ENCODE measurements around the gene SNORC. TPM values are rescaled to one million over a fixed set of nuclear protein-coding genes. Genes with fewer than 3 reads are reported as not detected.

SNORC gene
- total and polyA plus RNA-seq, 5 donors from 2014 or later: 0.10 to 1.3 (median 0.15) TPM; not detected in 2

DNA sequence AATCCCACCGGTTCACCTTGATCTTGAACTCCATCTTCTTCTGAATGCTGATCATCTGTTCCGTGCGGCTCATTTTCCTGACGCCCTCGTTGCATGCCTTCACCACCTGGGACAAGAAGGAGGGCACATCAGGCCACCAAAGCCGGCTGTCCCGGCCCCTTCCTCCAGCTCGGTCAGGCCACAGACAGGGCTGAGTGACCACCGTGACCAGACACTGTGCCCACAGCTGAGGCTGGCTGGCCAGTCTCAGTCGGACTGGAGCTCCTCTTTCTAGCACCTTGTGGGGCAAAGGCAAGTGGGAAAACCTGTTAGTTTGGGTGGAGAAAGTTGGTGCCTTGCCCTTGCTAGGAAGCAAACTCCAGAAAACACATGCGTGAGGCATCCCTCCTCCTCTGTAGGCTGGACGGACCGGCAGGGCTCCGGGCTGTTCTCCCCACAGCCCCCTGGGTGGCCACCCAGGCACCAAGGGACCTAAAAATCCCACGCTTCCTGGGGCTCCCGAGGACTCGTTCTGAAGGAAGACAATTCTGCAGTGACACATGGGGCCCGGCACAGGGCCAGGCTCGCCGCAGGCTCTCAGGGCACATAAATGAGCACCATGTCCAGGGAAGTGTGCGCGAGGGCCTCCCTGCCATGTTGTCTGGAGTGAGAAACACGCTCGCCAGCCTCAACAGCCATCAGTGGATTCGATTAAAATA is 15.3 kb downstream of the SNORC start:
- Histone ChIP-seq H3K9me3 (ENCODE audit: control insufficient read depth in 2 of 2, low read length in 2 of 2) (no peaks in the 10 kb centered on the region), H3K4me1 (ENCODE audit: control insufficient read depth, insufficient read depth, low read length, poor library complexity, severe bottlenecking) (no peaks in the 10 kb centered on the region), H3K36me3 (ENCODE audit: control insufficient read depth, insufficient read depth, low read length) (no peaks in the 10 kb centered on the region), H3K27ac (ENCODE audit: insufficient read depth, low read length, poor library complexity, severe bottlenecking) (no peak overlapping the region), H3K4me3 (ENCODE audit: low read depth, low read length) (no peak overlapping the region), H3K27me3 (ENCODE audit: control insufficient read depth, insufficient read depth, low read length) (no peaks in the 10 kb centered on the region)
- H3K4me3 Mint-ChIP-seq: no peak overlapping the region
- DNase-seq: no peak
- H3K9me3 Mint-ChIP-seq: no peaks in the 10 kb centered on the region
- H3K36me3 Mint-ChIP-seq: no peaks in the 10 kb centered on the region
- ATAC-seq (ENCODE audit: low read depth in 2 of 2): no peak
- no peaks in the 10 kb centered on the region for H3K4me1 Mint-ChIP-seq
- no peak overlapping the region for H3K27ac Mint-ChIP-seq
- peaks cover 2% of the 10 kb centered on the region for H3K27me3 Mint-ChIP-seq

DNA sequence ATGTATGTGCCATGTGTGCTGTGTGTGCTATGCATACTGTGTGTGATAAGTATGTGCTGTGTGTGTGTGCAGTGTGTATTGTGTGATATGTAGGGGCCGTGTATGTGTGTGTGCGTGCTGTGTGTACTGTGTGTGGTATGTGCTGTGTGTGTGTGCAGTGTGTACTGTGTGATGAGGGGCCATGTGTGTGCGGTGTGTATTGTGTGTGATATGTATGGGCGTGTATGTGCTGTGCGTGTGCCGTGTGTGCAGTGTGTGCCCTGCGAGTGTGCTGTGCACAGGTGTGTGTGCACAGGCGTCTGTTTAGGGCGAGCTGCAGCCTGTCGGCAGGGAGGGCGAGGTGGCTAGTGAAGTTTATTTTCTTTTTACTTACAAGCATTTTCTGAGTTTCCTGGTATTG is 16.1 kb downstream of the SNORC start:
- no peak overlapping the region for H3K27ac Mint-ChIP-seq
- Histone ChIP-seq H3K27me3 (ENCODE audit: control insufficient read depth, insufficient read depth, low read length) (no peaks in the 10 kb centered on the region), H3K4me1 (ENCODE audit: control insufficient read depth, insufficient read depth, low read length, poor library complexity, severe bottlenecking) (no peaks in the 10 kb centered on the region), H3K36me3 (ENCODE audit: control insufficient read depth, insufficient read depth, low read length) (no peaks in the 10 kb centered on the region), H3K4me3 (ENCODE audit: low read depth, low read length) (no peak overlapping the region), H3K27ac (ENCODE audit: insufficient read depth, low read length, poor library complexity, severe bottlenecking) (no peak overlapping the region), H3K9me3 (ENCODE audit: control insufficient read depth in 2 of 2, low read length in 2 of 2) (no peaks in the 10 kb centered on the region)
- H3K4me1 Mint-ChIP-seq: no peaks in the 10 kb centered on the region
- H3K36me3 Mint-ChIP-seq: no peaks in the 10 kb centered on the region
- no peak overlapping the region for H3K4me3 Mint-ChIP-seq
- peaks cover 0 to 1% (median 0%) of the 10 kb centered on the region in 7 donors for H3K9me3 Mint-ChIP-seq
- DNase-seq (no peak), ATAC-seq (ENCODE audit: low read depth in 2 of 2) (no peak)
- no peaks in the 10 kb centered on the region for H3K27me3 Mint-ChIP-seq

DNA sequence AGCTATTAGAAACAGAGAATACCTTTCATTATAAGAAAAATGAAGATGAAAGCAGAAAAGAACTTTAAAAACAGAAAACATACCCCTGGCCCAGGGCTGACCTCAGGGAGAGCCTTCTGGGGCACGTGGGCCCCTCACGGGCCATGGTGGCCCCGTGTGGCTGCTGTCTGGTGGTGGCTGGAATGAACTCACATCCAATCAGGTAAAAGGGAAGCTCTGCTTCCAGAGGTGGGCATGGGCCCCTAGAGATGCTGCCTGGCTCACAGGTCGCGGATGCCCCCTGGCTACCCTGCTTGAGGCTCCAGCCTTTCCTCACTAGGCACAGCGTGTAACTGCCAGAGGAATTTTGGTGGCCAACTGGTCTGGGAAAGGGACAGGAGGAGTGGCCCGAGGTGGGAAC is 16.6 kb downstream of the SNORC start:
- no peaks in the 10 kb centered on the region for H3K9me3 ChIP-seq (ENCODE audit: control insufficient read depth in 2 of 2, low read length in 2 of 2)
- Mint-ChIP-seq H3K27ac (peak overlapping the region in 1 of 3 donors; percentile 55), H3K36me3 (no peaks in the 10 kb centered on the region), H3K27me3 (no peaks in the 10 kb centered on the region), H3K4me3 (no peak overlapping the region), H3K9me3 (peaks cover 0 to 1% (median 0%) of the 10 kb centered on the region in 7 donors), H3K4me1 (no peaks in the 10 kb centered on the region)
- no peak overlapping the region for H3K27ac ChIP-seq (ENCODE audit: insufficient read depth, low read length, poor library complexity, severe bottlenecking)
- DNase-seq: no peak
- no peaks in the 10 kb centered on the region for H3K4me1 ChIP-seq (ENCODE audit: control insufficient read depth, insufficient read depth, low read length, poor library complexity, severe bottlenecking)
- H3K4me3 ChIP-seq (ENCODE audit: low read depth, low read length): no peak overlapping the region
- H3K27me3 ChIP-seq (ENCODE audit: control insufficient read depth, insufficient read depth, low read length): no peaks in the 10 kb centered on the region
- no peak for ATAC-seq (ENCODE audit: low read depth in 2 of 2)
- no peaks in the 10 kb centered on the region for H3K36me3 ChIP-seq (ENCODE audit: control insufficient read depth, insufficient read depth, low read length)

DNA sequence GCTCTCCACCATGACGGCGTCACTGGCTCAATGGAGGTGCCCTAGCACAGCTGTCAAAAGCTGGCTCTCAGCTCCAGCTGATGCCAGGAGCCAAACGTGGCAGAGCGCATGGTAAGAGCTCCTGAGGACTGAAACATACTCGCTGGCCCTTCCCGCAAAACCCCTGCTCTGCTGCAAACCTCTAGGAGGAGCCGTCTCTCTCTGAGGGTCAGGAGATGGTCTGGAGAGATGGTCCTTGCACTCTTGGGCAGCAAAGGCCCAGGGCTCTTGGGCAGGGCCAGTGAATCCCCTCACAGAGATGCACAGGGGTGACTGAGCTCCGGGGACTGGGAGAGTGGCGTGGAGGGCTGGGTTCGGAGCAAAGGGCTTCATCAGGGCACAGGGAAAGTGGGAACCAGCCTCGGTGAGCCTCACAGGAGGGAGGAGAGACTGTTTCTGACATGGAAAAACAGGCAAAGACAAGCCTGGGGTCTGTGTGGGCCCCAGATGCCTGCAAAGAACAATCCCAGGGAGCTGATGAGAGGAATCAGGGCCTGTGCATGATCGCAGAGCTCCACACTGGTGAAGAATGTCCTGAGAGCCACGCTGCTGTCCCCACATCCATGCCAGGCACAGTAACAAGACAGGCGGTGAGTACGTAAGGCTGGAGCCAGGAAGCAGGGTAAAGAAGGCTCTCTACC is 17.2 kb downstream of the SNORC start:
- ATAC-seq (ENCODE audit: low read depth in 2 of 2) (no peak), DNase-seq (no peak)
- H3K4me3 Mint-ChIP-seq: no peak overlapping the region
- H3K4me1 Mint-ChIP-seq: no peaks in the 10 kb centered on the region
- Histone ChIP-seq H3K4me3 (ENCODE audit: low read depth, low read length) (no peak overlapping the region), H3K36me3 (ENCODE audit: control insufficient read depth, insufficient read depth, low read length) (no peaks in the 10 kb centered on the region), H3K27me3 (ENCODE audit: control insufficient read depth, insufficient read depth, low read length) (no peaks in the 10 kb centered on the region), H3K9me3 (ENCODE audit: control insufficient read depth in 2 of 2, low read length in 2 of 2) (no peaks in the 10 kb centered on the region), H3K4me1 (ENCODE audit: control insufficient read depth, insufficient read depth, low read length, poor library complexity, severe bottlenecking) (no peaks in the 10 kb centered on the region), H3K27ac (ENCODE audit: insufficient read depth, low read length, poor library complexity, severe bottlenecking) (no peak overlapping the region)
- no peak overlapping the region for H3K27ac Mint-ChIP-seq
- H3K9me3 Mint-ChIP-seq: peaks cover 0 to 1% (median 0%) of the 10 kb centered on the region in 7 donors
- H3K36me3 Mint-ChIP-seq: no peaks in the 10 kb centered on the region
- no peaks in the 10 kb centered on the region for H3K27me3 Mint-ChIP-seq

DNA sequence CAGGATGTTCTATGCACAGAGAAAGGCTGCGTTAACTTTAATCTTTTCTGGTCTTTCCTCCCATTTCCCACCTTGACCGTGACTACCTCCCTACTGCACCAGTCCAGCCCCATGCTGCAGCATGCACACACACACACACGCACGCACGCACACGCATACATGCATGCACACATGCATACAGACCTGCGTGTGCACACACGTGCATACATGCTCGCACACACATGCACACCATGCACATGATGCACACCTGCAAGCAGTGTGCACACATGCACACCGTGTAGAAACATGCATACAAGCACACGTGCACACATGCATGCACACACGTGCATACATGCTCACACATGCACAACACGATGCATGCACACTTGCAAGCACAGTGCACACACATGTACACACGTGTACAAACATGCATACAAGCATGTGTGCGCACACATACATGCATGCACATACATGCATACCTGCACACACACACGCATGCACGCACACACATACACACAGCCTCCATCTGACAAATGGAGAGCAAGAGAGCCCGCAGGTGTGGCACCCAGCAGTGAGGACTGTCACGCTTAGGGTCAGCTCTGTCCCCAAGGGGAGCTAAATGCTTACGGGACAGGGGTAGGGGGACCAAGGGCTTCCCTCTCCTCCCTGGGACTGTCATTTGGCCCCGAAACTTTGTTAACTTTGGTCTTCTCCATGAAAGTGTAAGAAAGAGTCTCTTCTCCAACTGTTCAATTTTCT is 18.2 kb downstream of the SNORC start:
- H3K27me3 ChIP-seq (ENCODE audit: control insufficient read depth, insufficient read depth, low read length): no peaks in the 10 kb centered on the region
- no peak overlapping the region for H3K4me3 ChIP-seq (ENCODE audit: low read depth, low read length)
- no peak for DNase-seq
- H3K27ac ChIP-seq (ENCODE audit: insufficient read depth, low read length, poor library complexity, severe bottlenecking): no peak overlapping the region
- no peaks in the 10 kb centered on the region for H3K36me3 ChIP-seq (ENCODE audit: control insufficient read depth, insufficient read depth, low read length)
- H3K27me3 Mint-ChIP-seq: no peaks in the 10 kb centered on the region
- H3K4me1 Mint-ChIP-seq: no peaks in the 10 kb centered on the region
- H3K4me3 Mint-ChIP-seq: no peak overlapping the region
- no peaks in the 10 kb centered on the region for H3K36me3 Mint-ChIP-seq
- peaks cover 0 to 1% (median 0%) of the 10 kb centered on the region in 7 donors for H3K9me3 Mint-ChIP-seq
- no peak for ATAC-seq (ENCODE audit: low read depth in 2 of 2)
- no peaks in the 10 kb centered on the region for H3K9me3 ChIP-seq (ENCODE audit: control insufficient read depth in 2 of 2, low read length in 2 of 2)
- no peaks in the 10 kb centered on the region for H3K4me1 ChIP-seq (ENCODE audit: control insufficient read depth, insufficient read depth, low read length, poor library complexity, severe bottlenecking)
- no peak overlapping the region for H3K27ac Mint-ChIP-seq

DNA sequence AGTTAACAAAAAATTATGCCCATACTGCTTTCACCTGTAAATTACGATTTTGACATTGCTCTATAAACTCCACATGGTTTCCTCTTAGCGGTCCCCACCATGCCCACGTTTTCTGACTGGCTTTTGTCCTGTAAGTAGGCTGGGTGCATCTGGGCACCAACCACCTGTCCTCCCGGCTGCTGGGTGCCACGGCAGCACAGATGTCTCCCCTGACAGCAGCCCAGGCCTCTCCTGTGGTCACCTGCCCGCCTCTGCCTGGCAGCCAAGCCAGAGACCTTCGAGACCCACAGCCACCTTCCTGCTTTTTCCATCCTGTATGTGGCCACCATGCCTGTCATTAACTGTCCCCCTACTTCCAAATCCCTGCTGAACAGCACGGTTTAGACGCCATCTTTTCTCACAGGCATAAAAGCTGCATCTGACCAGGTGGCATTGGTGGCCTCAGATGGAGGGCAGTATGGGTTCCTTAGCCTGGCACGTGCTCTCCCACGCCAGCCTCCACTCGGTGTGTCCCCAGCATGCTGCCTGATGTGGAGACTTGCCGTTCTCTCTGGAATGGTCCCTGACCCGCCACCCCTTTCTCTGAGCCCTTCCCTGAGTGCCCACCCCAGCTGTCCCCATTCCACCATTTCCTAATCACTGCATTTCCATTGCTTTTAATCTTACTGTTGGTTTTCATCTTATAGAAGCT is 18.9 kb downstream of the SNORC start:
- Mint-ChIP-seq H3K36me3 (no peaks in the 10 kb centered on the region), H3K27me3 (no peaks in the 10 kb centered on the region), H3K9me3 (peaks cover 0 to 1% (median 0%) of the 10 kb centered on the region in 7 donors), H3K27ac (no peak overlapping the region), H3K4me3 (no peak overlapping the region), H3K4me1 (no peaks in the 10 kb centered on the region)
- DNase-seq: no peak
- Histone ChIP-seq H3K4me3 (ENCODE audit: low read depth, low read length) (no peak overlapping the region), H3K27ac (ENCODE audit: insufficient read depth, low read length, poor library complexity, severe bottlenecking) (no peak overlapping the region), H3K9me3 (ENCODE audit: control insufficient read depth in 2 of 2, low read length in 2 of 2) (no peaks in the 10 kb centered on the region), H3K27me3 (ENCODE audit: control insufficient read depth, insufficient read depth, low read length) (no peaks in the 10 kb centered on the region), H3K36me3 (ENCODE audit: control insufficient read depth, insufficient read depth, low read length) (no peaks in the 10 kb centered on the region), H3K4me1 (ENCODE audit: control insufficient read depth, insufficient read depth, low read length, poor library complexity, severe bottlenecking) (no peaks in the 10 kb centered on the region)
- no peak for ATAC-seq (ENCODE audit: low read depth in 2 of 2)

DNA sequence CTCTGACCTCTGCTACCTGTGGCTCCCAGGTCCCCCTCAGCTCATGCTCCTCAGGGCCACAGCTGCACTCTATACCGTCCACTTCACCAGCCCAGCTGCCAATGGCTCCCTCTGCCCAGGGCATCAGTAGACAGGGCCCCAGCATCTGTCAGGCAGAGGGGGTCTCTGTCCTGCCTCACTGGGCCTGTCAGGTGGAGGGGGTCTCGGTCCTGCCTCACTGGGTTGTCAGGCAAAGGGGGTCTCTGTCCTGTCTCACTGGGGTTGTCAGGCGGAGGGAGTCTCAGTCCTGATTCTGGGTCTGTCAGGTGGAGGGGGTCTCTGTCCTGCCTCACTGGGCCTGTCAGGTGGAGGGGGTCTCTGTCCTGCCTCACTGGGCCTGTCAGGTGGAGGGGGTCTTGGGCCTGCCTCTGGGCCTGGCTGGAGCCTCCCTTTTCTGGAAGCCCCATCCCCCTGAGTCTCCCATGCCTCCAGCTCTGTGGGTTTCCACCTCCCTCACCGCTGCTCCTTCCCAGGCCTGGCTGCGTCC is 19.9 kb downstream of the SNORC start:
- no peaks in the 10 kb centered on the region for H3K36me3 Mint-ChIP-seq
- ATAC-seq (ENCODE audit: low read depth in 2 of 2) (no peak), DNase-seq (no peak)
- no peaks in the 10 kb centered on the region for H3K27me3 Mint-ChIP-seq
- Histone ChIP-seq H3K9me3 (ENCODE audit: control insufficient read depth in 2 of 2, low read length in 2 of 2) (no peaks in the 10 kb centered on the region), H3K4me1 (ENCODE audit: control insufficient read depth, insufficient read depth, low read length, poor library complexity, severe bottlenecking) (no peaks in the 10 kb centered on the region), H3K36me3 (ENCODE audit: control insufficient read depth, insufficient read depth, low read length) (no peaks in the 10 kb centered on the region), H3K4me3 (ENCODE audit: low read depth, low read length) (no peak overlapping the region), H3K27ac (ENCODE audit: insufficient read depth, low read length, poor library complexity, severe bottlenecking) (no peak overlapping the region), H3K27me3 (ENCODE audit: control insufficient read depth, insufficient read depth, low read length) (no peaks in the 10 kb centered on the region)
- no peak overlapping the region for H3K4me3 Mint-ChIP-seq
- peaks cover 0 to 1% (median 0%) of the 10 kb centered on the region in 7 donors for H3K9me3 Mint-ChIP-seq
- H3K4me1 Mint-ChIP-seq: no peaks in the 10 kb centered on the region
- H3K27ac Mint-ChIP-seq: no peak overlapping the region
